Activated naive CD4-positive, alpha-beta T cell treated with Interleukin-2 at 50 U/mL for 16 hours (primary cell): Measurements from ENCODE around the gene ZNHIT3.
"Not testable (repeated sequence)": the region's sequence is repeated elsewhere in the genome, so short reads cannot be mapped to it uniquely, and the experiment has no call there.

ENCODE experiments used
- DNase-seq: peaks from one replicate; pipeline ENCODE4 v3.0.0-alpha.2; 2020

Gene ZNHIT3

DNA sequence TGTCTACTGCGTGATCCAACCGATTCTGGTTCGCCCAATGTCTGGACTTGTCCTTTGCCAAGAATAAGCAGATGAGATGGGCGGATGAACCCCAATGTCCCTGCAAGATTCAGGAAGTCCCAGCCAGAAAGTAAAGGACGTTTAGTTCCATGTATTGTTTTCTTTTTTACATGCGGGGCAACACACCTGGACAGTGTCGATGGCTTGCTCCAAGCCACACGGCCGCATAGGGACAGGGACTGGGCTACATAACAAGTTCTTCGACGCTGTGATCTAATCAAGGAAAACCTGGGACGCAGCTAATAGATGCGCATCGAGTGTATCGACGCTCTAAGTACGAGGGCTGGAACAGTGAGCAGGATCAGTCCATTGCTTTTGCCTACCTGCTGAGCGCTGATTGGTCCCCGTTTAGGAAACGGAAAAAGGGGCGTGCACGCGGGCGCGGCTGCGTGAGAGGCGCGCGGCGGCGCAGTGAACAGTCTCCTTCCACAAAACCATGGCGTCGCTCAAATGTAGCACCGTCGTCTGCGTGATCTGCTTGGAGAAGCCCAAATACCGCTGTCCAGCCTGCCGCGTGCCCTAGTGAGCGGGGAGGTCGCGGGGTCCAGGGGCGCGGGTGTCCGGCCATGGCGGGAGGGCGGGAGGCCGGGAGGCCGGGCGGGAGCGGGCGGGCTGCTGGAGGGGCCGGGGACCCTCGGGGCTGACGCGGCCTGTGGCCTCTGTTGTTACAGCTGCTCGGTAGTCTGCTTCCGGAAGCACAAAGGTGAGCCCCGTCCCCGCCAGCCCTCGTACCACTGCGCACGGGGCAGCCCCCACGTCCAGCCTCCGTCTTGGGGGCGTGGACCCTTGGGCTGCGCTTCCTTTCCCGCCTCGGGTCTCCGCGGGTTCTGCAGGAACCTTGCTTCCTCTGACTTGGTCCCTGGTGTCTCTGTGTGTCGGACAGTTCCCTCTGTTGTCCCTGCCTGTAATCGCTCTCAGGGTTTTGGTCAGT, at the start of gene ZNHIT3:
Gene ZNHIT3 (plus strand): TSS at position 478 of the 991 bp plus-strand sequence. CDS start 19 bp downstream, at position 497.
- peak; percentile 93 for DNase-seq

DNA sequence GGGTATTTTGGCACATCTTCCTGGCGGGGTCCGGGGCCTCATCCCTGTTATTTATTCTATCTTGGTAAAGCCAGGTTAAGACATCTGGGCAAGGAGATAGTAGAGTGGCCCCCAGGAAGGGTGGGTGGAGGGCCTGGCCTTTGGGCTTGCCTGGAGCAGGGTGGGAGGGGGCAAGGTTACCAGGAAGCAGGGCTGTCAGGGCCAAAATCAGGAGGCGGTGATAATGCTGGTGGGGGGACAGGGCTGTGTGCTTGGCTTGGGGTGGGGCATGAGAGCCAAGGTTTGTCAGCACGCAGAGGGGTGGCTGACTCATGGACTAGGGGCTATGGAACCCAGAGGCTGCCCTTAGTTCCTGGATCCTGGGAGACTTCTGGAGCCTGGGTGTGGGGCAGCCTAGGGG, 44.7 kb upstream of the ZNHIT3 start:
- not testable (repeated sequence) for DNase-seq

DNA sequence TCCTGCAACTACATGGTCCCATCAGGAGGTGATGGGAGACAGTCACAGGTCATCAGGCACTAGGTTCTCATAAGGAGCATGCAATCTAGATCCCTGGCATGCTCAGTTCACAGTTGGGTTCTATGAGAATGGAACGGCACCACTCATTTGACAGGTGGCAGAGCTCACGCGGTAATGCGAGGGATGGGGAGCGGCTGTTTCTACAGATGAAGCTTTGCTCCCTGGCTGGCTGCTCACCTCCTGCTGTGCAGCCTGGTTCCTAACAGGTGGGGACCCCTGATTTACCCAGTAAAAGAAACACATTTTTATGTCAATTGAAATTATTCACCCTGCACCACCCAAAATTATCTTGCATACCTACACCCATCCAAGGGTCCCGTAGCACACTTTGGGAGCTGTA, 42.7 kb upstream of the ZNHIT3 start:
- no peak for DNase-seq

DNA sequence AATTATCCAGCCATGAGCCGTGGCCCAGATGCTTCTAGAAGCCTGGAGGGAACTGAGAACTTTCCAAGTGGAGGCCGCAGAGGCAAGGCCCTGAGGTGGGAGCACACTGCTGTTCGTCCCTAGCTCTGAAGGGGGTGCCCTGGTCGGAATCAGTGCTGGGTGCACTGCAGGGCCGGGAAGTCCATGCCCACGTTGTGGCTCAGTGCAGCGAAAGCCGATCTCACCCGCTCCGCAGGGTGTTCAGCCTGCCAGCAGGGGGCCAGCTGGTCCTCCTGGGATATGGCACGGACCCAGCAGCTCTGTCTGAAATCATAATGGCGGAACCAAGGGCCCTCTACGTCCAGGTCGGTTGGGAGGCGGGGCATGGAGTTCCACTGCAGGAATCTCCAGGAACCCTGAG, 36.5 kb upstream of the ZNHIT3 start:
- DNase-seq, result not testable (repeated sequence)

DNA sequence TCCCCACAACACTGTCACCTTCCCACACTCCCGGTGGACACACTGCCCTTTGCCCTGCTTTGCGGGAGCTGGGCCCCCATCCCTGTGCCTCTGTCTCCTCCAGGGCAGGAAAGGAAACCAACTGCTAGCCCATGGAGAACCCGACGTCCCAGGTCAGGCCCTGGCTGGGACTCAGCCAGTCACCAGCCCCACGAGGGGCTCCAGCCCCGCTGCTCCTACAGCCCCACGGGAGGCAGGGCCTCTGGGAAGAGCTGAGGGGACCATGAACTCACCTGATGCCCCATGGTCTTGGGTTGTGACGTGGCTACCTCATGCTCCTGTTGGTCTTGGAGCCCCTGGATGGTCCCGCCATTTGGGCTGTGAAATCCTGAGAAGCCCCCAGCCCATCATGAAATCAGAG, 33.6 kb upstream of the ZNHIT3 start:
- DNase-seq, result not testable (repeated sequence)

DNA sequence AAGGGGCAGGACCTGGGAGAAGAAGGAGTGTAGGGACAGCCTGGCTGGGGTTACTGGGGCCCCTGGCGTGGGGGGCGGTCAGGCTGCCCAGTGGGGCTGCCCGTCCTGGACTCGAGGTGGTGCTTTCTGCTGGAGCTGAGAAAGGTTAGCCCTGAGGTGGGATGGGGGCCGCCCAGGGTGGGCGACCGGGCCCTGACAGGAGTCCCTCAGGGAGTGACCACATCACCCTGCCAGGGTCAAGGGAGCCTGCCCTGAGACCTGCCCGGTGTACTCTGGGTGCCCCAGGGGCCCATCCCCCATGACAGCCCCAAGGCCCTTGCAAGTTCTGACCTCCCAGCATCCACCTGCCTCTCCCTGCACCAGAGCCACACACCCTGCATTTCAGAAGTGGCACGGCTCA, 28.8 kb upstream of the ZNHIT3 start:
- not testable (repeated sequence) for DNase-seq

DNA sequence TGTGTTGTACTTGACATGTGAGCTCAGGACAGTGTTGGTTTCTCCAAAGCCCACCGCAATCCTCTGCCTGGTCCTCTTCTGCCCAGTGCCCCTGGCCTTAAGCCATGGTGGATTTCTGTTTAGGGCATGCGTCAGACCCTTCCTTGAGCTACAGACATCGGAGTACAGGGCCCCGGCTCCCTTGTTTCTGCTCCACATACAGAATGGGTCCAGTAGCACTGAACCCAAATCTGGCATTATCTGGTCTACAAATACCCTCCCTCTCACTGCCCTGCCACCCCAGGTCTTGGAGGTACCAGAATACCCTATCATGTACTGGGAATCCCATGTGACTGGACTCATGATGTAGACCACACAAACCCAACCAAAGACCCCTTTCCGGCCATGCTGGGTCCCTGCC, 27.4 kb upstream of the ZNHIT3 start:
- no peak for DNase-seq

DNA sequence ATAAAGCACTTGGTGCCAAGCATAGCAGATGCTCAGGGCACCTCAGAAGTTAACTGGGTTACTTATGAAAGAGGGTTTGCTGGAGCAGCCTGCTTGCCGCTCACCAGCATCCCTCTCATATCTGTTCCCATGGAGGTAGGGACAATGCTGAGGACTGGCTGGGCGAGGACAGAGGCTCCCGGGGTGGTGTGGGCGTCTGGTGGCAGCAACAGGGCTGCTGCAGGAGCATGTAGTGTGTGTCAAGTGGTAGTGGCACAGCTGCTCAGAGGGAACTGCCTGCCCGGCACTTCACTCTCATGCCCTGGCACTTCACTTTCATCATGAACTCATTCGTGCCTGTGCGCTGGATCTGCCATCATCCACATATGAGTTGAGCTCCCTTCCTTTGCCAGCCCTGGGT, 26.9 kb upstream of the ZNHIT3 start:
- DNase-seq, result no peak

DNA sequence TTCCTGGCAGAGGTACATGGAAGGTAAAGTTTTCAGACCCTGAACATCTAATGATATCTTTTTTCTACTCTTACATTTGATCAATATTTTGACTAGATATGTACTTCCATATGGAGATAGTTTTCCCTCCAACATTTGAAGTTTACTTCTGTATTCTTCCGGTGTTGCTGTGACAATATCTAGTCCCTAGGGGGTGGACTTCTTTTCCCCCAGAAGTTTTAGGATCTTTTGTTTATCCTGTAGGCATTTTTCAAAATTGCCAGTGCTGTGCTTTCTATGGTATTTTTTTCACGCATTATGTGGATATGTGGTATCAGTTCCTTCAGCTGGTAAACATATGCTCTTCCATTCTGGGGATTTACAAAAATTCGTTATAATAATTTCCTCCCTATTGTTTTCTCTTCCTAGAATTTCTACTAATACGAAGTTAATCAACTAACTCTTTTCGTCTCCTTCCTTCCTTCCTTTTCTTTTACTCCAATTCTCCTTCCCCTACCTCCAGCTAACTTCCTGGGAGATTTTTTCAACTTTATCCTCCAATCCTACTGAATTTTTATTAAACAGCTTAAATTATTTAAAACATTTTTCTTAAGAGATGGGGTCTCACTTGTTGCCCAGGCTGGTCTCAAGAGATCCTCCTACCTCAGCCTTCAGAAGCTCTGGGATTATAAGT, 26.1 kb upstream of the ZNHIT3 start:
- DNase-seq, result no peak

DNA sequence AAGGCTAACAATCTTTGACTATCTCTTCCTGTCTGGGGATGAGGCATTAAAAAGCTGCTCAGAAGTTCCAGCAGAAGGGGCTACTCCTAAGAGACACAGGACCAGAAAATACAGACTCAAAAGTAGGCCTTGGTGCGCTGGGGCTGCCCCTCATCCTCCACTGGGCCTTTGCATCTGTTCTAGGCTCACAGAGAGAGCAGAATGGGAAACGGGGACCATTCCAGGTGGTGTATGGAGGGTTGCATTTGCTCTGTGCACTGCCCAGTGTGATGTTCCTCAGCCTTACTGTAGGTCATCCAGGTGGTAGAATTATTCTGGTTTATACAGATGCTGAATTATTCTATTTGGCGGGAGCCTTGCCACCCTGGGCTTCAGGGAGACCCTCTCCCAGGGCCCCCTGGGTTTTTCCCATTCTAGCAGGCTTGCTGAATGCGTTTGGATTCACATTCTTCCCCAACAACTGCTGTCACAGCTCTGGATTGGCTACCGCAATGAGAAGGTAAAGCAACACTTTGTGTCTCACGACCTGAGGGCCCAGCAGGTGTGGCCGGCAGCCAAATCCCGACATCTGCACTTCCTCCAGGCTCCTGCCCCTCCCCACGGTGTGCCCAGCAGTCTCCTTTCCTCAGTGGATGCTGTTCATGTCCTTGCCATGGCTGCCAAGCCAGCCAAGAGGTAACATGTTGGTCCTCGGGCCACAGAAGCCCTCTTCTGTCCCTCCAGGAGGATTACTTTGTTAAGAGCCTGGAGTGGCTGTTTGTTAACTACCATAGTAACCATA, 25.0 kb upstream of the ZNHIT3 start:
- DNase-seq, result no peak

DNA sequence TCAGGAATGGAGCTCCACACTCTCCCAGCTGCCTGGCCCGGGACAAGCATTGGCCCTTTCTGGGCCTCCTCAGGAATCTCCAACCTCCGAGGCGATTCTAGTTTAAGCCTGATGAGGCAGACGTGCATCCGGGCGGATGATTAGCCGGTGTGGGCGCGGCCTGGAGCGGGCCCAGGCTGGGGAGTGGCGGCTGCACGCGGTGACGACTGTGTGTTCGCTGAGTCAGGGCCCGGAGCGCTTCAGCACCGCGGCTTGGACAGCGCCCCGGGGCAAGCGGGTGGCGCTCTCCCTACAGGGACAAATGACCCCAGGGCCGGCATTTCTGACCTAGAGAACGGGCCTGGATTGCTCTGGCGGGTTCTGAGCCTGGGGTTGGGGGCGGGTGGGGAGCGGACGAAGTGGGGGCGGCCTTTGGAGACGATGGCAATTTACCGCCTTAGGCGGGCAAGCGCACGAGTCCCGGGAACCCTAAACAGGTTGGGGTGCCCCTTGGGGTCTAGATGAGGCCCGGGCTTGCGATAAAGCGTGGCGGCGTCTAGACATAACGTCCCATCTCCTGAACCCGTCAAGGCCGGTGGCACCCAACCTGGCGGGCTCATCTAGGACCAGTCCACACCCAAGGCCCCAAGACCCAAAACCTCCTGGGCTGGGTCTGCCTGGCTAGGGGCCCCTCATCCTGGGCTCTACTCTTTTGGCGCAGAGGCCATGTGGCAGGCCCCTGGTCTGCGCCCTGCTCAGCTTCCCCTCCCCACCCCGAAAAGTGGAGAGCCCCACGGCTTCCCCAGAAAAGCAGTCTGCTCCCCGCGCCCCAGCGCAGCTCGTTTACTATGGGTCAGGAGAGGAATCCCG, 22.3 kb upstream of the ZNHIT3 start:
- peak; percentile 36 for DNase-seq

DNA sequence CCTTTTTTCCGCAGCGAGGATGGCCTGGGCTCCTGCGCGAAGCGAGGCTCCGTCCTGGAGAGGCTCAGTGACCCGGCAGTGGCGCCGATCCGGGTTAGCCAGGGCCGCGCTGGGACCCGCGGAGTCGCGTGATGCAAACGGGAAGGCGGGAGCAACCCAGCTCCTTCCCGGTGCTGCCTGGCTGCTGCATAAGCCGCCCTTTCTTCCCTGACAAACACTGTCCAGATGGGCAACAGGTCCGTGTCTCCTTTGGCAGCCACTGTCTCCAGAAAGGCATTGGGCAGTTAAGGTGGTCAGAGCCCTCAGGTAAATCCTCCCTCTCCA, 21.8 kb upstream of the ZNHIT3 start:
- no peak for DNase-seq

DNA sequence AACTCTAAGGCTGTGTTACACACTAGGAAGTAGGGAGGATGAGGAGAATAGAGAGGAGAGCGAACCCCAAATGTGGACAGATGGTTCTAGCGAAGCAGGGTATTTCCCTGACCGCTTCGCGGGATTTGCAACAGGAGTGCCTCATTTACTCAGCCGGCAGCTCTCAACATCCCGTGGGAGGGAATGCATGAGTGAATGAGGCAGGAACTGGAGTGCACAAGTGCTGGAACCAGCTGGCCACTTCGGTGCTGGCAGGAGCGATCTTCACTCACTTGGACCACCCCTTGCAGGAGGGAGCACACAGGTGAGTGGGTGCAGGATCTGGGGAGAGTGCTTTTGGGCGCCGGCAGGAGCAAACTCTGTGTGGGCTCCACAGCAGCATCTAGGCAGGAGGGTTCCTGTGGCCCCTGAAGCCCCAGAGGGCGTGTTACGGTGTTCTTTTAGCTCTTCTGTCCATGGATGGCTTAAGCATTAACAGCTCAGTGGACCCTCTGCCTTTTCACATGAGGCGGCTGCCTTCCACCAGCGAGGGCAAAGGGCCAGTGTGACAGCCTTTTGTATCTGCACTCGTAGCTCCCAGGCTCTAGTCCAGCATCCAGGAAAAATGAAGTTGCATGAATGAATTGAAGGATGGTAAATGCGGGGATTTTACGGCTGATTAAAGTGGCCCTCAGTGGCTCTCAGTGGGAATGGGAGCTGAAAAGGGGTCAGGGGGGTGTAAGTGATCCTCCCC, 17.4 kb upstream of the ZNHIT3 start:
- no peak for DNase-seq

DNA sequence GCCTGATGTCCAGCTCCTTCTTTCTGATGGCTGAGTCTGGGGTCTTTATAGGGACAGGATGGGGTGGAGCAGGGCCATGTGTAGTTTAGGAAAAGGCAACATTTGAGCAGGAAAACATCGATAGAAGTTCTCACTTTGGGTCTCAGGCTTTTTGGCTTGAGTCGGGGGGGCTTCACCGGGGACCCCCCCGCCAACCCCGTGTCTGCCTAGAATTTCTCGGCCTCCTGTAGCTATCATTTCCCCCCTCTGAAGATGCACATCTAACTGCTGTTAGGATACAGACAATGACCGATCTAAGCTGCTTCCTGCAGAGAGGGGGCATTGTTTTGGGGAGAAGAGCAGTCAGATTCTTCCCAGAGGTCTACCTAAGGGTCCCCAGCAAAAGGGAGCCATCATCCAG, 16.7 kb upstream of the ZNHIT3 start:
- DNase-seq, result no peak

DNA sequence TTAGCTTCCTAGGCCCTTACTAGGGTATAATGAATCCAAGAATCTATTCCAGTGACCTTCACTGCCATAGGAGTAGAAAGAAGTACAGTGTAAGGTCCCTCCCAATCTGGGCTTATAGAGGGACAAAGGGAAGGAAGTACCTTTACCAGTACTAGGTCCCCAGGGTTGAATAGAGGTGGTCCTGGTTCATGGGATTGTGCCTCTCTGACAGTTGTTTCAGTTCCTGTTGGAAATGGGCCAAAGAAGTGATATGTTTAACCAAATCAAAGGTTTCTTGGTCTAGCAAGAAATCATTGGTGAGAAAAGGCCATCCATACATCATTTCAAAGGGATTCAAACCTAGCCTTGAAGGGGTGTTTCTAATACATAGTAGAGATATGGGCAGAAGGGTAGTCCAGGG, 16.0 kb upstream of the ZNHIT3 start:
- no peak for DNase-seq

DNA sequence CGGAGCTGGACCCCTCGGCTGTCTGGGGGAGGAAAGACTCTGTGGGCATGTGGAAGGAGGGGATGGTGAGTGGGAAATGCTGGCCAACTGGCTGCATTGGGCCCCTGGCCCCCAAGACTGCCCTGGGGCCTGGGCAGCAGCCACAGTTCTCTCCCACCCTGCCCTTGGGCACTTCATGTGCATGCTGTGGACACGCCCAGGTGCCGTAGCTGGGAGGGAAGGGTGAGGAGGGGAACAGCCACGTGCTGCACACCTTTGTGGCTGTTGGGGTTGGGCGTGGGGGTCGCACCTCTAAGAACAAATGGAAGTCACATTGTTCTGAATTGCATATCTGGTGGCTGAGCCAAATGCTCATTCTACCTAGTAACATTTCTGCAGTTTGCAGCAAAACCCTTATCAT, 11.9 kb upstream of the ZNHIT3 start:
- no peak for DNase-seq

DNA sequence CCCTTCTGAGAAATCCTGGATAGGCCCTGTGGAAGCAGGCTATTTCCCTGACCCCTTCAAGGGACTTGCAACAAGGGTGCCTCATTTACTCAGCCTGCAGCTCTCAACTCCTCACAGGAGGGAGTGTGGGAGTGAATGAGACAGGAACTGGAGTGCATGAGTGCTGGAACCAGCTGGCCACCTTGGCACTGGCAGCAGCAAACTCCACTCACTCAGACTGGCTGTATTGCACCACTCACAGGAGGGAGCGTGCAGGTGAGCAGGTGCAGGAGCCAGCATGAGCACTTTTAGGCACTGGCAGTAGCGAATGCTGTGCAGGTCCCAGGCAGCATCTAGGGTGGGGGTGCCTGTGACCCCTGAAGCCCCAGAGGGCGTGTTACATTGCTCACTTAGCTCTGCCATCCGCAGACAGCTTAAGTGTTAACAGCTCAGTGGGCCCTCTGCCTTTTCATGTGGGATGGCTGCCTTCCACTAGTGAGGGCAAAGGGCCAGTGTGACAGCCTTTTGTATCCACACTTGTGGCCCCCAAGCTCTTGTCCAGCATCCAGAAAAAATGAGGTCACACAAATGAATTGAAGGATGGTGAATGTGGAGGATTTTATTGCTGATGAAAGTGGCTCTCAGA, 11.0 kb upstream of the ZNHIT3 start:
- DNase-seq, result no peak

DNA sequence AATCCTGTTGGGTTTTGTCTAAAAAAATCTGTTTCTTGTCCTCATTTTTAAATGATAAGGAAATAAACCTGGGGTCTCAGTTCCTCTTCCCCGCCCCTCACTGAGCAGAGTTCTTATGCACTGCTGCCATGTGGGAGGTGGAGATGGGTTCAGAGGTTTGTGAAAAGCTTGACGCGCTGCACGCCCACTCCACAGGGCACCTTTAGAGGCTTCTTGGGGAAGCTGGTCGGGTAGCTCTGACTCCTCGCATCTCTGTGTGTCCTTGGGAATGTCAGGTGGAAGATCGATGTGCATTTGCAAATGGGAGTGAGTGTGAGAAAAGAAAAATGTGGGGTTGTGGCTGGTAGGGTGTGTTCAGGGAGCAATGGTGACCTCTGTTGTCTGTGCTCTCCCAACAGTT, 4.7 kb upstream of the ZNHIT3 start:
- no peak for DNase-seq

DNA sequence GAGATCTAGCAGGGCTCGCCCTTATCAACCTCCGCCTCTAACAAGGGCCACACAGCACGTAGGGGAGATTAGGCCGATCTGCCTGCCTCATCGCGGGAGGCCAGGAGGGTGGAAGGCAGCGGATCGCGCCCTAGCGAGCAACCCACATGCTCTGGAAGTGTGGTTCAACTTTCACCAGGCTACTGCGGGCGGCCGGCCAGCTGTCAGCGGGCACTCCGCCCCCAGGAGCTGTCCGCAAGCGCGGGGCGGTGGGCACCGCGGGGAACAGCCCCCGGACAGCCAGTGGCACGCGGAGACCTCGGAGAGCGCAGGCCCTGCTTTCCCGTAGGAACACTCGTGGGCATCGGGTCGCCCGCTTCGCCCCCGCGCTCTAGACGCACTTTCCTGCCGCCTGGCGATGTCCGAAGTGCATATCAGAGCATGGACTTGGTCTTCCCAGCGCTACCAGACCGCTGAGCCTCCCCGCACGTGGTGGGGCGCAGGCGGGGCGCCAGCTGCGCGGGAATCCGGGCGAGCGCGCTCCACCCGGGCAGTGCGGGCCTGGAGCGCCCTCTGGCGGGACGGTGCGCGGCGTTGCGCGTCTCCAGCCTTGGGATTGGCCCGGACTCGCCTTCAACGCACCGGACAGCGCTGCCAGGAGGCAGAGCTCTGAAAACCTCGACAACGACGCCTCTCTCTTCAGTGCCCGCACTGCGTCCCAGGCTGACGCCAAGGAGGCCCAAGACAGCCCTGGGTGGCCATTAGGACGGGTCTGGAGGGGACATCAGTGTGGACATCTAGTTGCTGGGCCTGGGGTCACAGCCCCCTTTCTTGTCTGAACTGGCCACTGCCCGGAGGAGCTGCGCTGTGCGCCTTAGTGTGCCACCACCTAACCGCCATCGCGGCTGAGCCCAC, 3.6 kb upstream of the ZNHIT3 start:
- DNase-seq, result peak; percentile 84

DNA sequence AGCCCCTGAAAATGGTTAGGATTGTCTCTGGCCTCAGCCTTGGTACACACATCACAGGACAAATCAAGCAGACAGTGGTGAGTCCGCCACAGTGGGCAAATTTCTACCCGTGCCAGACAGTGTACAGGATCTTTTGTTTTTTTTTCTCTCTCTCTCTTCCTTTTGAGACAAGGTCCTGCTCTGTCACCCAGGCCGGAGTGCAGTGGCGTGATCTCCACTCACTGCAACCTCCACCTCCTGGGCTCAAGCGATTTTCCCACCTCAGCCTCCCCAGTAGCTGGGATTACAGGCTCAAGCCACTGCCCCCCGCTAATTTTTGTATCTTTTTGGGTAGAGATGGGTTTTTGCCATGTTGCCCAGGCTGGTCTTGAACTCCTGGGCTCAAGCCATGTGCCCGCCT, 2.5 kb upstream of the ZNHIT3 start:
- DNase-seq, result not testable (repeated sequence)
